Ammon's horn (tissue), 1 donor: Measurements from ENCODE around the gene MAP3K5.
"Not testable (repeated sequence)": the region's sequence is repeated elsewhere in the genome, so short reads cannot be mapped to it uniquely, and the experiment has no call there.

Experiments used
- DNase-seq: peaks from one replicate; pipeline ENCODE4 v3.0.0-alpha.2; 2016; ENCODE audit warnings: low spot score

Gene MAP3K5

GRCh38 chr6:136721467-136721866 is 70.8 kb downstream of the MAP3K5 start:
- no peak for DNase-seq

DNA sequence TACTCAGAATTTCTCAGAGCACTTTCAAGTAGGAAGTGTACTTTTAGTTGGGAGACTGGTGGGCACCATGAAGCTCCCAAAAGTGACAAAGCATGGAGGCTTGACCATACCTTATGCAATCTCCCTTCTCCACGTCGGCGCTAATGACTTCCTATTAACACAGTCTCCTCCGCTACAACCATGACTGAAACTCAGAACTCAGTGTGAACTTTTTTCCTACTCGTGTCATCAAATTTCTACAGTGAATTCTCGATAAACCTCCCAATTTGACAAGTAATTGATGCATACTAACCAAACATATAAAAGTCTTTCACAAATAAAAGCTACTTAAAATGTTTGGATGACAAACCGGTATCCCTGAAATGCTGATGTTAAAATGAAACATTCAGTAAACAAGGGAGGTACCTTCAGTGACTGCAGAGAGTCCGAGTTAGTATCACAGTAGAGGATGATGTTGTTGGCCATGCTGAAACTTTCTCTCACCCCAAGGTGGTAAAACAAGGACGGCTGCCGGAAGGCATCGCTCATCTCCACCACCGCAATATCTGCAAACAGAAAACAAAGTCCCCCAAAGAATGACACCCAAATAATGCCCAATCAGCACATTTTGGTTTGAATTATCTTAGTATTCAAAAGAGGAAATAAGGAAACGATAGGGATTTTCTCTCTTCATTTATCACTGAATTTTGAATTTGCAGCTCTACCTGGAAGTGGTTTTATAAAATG is 72.1 kb downstream of the MAP3K5 start:
- DNase-seq: peak; percentile 31

DNA sequence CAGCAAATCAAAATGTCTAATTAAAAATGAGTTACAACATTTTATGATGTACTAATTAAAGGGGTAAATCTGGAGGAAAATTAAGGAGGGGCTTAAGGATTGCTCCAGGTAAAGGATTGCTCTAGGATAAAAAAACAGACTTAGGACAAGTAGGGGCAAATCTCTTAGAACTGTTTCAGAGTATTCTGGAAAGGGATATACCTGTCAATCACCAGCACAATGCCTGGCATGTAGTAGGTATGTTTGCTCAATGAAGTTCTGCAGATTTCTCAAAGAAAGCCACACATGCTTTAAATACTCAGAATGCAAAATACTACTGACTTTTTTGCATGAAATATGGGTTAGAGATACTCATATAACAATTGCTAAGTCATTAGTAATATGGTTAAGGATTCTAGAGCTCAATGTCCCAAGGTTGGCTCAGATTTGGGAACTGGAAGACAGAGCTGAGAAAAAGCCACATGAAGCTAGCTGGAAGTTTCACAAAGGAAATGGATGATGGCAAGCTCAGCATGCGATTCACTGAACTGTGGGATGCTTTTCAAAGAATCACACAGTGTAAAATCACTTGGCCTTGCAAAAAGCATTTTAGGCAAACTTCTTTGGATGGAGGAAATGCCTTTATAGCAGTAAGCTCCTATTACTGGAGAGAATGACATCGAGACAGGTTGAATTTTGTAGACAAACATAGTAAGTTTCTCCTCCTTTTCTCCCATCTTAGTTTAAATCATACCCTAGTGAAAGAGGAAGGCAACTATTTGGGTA is 72.8 kb downstream of the MAP3K5 start:
- DNase-seq: peak; percentile 76

DNA sequence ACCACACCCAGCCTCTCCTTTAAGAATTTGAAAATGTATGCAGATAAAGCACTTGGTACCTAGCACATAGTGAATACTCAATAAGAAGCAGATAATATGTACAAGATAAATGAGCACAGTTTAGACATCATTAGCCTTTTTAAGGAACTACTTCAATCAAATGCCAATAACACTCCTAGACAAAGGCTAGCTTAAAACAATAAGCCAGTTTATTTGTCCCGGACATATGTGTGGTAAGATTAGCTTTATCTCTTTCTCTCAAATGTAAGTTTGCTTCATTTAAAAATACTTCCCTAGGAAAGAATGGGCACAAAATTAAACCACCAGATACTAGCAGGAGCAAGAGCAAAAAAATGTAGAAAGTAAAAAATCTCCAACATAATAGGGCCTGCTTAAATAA is 73.8 kb downstream of the MAP3K5 start:
- no peak for DNase-seq

DNA sequence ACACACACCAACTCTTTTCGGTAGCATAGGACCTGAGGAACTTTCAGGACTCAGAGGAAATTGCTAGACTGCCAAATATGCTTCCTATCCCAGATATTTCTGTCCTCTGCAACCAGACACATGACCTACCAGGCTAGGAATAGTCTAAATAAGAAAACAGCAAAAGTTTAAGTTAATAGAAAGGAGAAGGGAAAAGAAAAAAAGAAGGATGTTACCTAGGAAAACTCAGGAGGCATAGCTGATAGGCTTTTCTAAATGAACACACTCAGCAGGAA is 74.6 kb downstream of the MAP3K5 start:
- DNase-seq: peak; percentile 31

DNA sequence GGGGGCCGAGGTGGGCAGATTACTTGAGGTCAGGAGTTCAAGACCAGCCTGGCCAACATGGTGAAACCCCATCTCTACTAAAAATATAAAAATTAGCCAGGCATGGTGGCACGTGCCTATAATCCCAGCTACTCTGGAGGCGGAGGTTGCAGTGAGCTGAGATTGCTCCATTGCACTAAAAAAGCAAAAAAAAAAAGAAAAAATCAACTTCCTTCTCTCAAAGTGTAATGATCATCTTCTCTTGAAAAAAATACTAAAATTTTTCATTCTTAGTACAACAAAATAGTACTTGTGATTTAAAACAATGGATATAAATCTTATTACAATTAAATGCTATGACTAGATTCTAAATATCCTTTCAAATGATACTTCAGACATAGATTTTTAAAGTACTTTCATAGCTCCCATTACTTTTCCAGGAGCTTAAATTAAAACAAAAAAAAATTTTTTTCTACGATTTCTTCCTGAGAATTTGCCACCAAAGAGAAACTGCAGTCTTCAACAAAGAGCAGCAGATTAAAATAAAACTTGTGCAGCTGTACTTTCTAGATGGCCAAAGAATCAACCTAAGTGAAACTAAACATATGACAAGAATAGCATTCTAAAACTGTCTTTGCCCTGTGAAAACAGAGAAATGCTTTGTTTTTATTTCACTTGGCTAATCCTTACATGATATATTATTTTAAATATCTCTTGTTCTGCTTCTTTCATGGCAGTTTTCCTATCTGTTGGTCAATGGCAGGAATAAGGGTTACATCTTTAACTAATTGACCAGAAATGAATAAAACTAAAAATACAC is 75.2 kb downstream of the MAP3K5 start:
- no peak for DNase-seq

- not testable (repeated sequence) for DNase-seq
Observed at GRCh38 chr6:136712642-136713041, 79.6 kb downstream of the MAP3K5 start.

DNA sequence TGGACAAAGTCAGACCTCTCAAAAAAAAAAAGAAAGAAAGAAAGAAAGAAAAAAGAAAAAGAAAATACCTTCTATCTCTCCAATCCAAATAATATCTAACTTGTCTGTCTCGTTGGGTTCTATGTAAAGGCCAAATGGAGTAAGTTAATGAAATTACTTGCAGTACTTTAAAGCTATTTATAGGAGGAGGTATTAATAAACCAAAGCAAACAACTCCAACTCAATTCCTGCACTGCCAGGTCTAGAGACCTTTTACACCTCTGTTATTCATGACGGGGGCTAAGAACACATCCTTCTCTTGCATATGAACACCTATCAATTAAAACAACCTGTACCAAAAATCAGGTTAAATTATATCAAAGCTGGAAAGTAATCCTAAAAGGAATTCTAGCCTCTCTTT is 80.6 kb downstream of the MAP3K5 start:
- DNase-seq: no peak

- DNase-seq: no peak
Observed at GRCh38 chr6:136710877-136711552, 81.3 kb downstream of the MAP3K5 start.

DNA sequence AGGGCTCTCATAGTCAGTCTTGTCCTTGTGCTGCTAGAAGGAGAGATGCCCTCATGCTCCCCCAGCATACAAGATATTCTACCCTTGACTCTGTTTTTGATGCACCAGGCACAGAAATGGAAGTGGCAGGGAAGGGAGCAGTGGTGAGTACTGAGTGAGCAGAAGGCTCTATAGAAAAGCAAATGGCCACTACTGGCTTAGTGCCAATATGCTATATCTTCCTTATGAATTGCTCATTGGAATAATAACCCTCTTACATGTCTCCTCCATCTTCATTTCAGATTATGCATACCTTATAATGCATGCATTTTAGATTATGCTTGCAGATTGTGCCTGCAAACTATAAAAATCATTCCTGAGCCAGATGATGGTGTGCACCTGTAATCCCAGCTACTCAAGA is 82.8 kb downstream of the MAP3K5 start:
- no peak for DNase-seq

- DNase-seq: peak; percentile 35
Observed at GRCh38 chr6:136706430-136706829, 85.8 kb downstream of the MAP3K5 start.

DNA sequence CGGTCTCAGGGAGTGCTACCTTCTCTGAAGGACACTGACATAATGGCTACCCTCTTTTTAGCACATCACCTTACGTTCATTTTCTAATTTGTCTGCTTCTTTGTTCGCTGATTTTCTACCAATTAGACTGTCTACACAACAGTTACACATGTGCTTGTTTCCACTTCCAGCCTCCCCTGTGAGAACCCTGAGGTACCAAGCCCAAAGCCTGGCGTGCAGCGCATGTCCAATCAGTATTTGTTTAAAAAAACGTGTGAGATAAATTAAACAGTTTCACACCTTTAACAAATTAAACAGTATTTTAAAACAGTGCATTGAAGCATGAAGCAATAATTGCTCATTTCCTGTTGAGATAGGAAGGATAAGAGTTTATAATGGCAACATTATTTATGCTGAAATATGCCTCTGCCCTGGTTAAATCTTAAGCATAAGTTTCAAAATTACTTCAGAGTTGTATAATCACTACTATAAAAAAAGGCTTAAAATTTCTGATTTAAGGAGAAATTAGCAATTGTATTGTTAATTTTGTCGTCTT is 88.9 kb downstream of the MAP3K5 start:
- no peak for DNase-seq

GRCh38 chr6:136701045-136701444 is 91.2 kb downstream of the MAP3K5 start:
- DNase-seq: no peak

DNA sequence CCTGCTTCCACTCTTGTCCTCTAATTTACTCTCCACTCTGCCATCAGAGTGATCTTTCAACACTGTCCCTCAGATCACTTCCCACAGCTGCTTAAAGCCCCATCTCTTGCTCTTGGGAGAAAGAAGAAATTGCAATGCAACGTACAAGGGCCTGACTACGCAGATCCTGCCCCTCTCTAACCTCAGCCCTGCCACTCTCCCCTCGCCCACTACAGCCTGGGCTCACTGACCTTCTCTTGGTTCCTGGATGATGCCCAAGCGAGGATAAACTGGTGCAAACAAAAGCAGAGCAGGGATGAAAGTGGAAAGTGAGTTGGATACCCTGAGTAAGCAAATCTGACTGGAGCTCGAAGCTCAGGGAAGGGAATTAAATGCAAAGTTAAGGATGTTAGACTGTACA is 92.9 kb downstream of the MAP3K5 start:
- no peak for DNase-seq

DNA sequence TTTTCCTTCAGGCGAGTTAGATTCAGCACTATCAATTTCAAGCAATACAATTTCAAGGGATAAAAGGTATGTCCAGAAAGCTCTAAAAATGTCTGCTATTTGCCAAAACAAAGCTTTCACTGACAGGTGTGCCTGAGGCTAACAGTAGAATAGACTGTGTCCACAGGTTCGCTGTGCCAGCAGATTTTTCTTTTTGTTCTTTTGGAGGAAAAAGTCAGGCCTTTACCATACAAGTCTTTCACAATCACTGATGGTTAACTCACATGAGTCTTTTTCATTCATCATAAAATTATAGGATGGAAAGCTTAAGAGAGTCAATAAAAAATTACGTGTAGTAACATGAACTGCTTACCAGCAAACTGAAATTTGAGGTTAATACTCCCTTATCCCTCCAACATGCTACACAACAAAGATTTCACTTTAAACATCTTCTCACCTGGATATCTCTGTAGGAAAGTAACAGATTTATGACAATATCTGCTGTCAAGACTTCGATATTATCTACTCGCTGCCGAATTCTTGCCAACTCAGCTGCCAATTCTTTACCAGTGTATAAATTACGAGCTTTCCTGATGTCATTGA is 95.4 kb downstream of the MAP3K5 start:
- no peak for DNase-seq

- DNase-seq: no peak
Observed at GRCh38 chr6:136696238-136696637, 96.0 kb downstream of the MAP3K5 start.

DNA sequence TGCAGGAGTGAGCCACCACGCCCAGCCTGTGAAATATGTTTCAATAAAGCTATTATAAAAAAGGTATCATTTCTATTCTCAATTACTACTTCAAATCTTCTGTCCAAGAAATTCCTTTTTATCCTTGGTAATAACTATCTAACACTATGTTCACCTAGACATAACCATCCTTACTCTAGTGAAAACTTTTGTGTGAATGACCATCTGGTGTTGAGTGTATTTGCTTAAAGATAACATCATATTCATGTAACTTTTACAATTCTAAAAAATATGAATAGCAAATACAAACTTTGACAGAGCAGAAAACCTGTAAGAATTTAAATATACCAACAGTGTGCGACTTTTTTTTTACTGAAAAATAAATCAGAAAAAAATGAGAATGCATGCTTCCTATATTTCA is 96.9 kb downstream of the MAP3K5 start:
- DNase-seq: no peak

DNA sequence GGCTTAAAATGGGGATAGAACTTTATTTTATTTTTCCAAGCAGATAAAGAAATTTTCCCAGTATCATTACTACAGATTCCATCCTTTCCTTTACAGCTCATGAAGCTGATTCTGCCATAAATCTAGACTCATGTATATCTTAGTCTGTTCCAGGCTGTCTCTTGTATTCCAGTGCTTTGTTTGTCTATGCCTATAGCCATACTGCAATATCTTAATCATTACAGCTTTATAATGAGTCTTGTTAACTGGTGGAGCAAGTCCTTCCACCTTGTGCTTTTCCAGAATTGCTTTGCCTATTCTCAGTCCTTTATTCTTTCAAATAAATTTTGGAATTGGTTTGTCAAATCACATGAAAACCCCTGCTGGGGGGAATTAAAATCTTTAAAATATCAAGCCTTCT is 99.2 kb downstream of the MAP3K5 start:
- no peak for DNase-seq

DNA sequence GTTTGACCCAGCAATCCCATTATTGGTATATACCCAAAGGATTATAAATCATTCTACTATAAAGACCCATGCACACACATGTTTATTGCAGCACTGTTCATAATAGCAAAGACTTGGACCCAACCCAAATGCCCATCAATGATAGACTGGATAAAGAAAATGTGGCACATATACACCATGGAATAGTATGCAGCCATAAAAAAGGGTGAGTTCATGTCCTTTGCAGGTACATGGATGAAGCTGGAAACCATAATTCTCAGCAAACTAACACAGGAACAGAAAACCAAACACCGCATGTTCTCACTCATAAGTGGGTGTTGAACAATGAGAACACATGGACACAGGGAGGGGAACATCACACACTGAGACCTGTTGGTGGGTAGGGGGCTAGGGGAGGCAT is 104.4 kb downstream of the MAP3K5 start:
- not testable (repeated sequence) for DNase-seq

GRCh38 chr6:136685540-136686108 is 106.7 kb downstream of the MAP3K5 start:
- DNase-seq: no peak

- DNase-seq: no peak
Observed at GRCh38 chr6:136684466-136684865, 107.8 kb downstream of the MAP3K5 start.
